Hematopoietic multipotent progenitor cell treated with erythropoietin and hydrocortisone succinate and interleukin-3 and kit ligand, for 4 days (in vitro differentiated cells): ENCODE measurements around the gene DOCK4.
"Not testable (repeated sequence)": the region's sequence is repeated elsewhere in the genome, so short reads cannot be mapped to it uniquely, and the experiment has no call there.

Source experiments
- DNase-seq: peaks from one replicate; pipeline ENCODE4 v3.0.0-alpha.2; 2015

Gene DOCK4

GRCh38 chr7:112132051-112132694 lies 74.0 kb downstream of the DOCK4 start:
- DNase-seq, result peak; percentile 9

- no peak for DNase-seq
Measured at GRCh38 chr7:112130729-112131410, 75.3 kb downstream of the DOCK4 start.

GRCh38 chr7:112129655-112130323 lies 76.4 kb downstream of the DOCK4 start:
- DNase-seq, result no peak

- not testable (repeated sequence) for DNase-seq
Measured at GRCh38 chr7:112128461-112129425, 77.5 kb downstream of the DOCK4 start.

GRCh38 chr7:112128041-112128440 lies 78.2 kb downstream of the DOCK4 start:
- DNase-seq, result not testable (repeated sequence)

- DNase-seq, result no peak
Measured at GRCh38 chr7:112125250-112125649, 80.9 kb downstream of the DOCK4 start.

- peak; percentile 10 for DNase-seq
Measured at GRCh38 chr7:112124061-112124766, 82.0 kb downstream of the DOCK4 start.

GRCh38 chr7:112122798-112123197 lies 83.4 kb downstream of the DOCK4 start:
- DNase-seq, result no peak

- DNase-seq, result no peak
Measured at GRCh38 chr7:112122144-112122543, 84.1 kb downstream of the DOCK4 start.

GRCh38 chr7:112121318-112121717 lies 84.9 kb downstream of the DOCK4 start:
- no peak for DNase-seq

- DNase-seq, result no peak
Measured at GRCh38 chr7:112120696-112121217, 85.4 kb downstream of the DOCK4 start.

GRCh38 chr7:112118581-112119566 lies 87.3 kb downstream of the DOCK4 start:
- no peak for DNase-seq

GRCh38 chr7:112116894-112117293 lies 89.3 kb downstream of the DOCK4 start:
- no peak for DNase-seq

- DNase-seq, result no peak
Measured at GRCh38 chr7:112116358-112116757, 89.8 kb downstream of the DOCK4 start.

GRCh38 chr7:112115880-112116279 lies 90.3 kb downstream of the DOCK4 start:
- DNase-seq, result no peak

- DNase-seq, result no peak
Measured at GRCh38 chr7:112113913-112114575, 92.2 kb downstream of the DOCK4 start.

- DNase-seq, result no peak
Measured at GRCh38 chr7:112112822-112113255, 93.4 kb downstream of the DOCK4 start.

- no peak for DNase-seq
Measured at GRCh38 chr7:112110651-112111050, 95.5 kb downstream of the DOCK4 start.

- no peak for DNase-seq
Measured at GRCh38 chr7:112110175-112110574, 96.0 kb downstream of the DOCK4 start.

GRCh38 chr7:112108981-112109380 lies 97.2 kb downstream of the DOCK4 start:
- DNase-seq, result no peak
